Panc1 (cell line): ENCODE measurements around the gene CTSD.
A peak's percentile ranks its signal among the peaks of the same experiment; 100 is the strongest.

ENCODE experiments used
- POLR2AphosphoS5 ChIP-seq: IDR thresholded peaks from 2 replicates; pipeline ENCODE4 v1.6.1; 2012; ENCODE audit warnings: mild to moderate bottlenecking, low read depth, low read length, moderate library complexity
- SIN3A ChIP-seq: IDR thresholded peaks from 2 replicates; pipeline ENCODE4 v1.6.1; 2012; ENCODE audit warnings: low read depth, mild to moderate bottlenecking, low read length, moderate library complexity, borderline replicate concordance; ENCODE audit not compliant: insufficient read depth
- TCF7L2 ChIP-seq: IDR thresholded peaks from 2 replicates; pipeline ENCODE4 v1.6.1; 2011; ENCODE audit warnings: mild to moderate bottlenecking, low read depth, low read length, inconsistent platforms
- TF ChIP-seq, protein P1 (sequence below): fragments of 450-650 bp; IDR thresholded peaks from 2 replicates; pipeline ENCODE4 v1.5.1; 2017; ENCODE audit warnings: mild to moderate bottlenecking
- TF ChIP-seq, protein P2 (sequence below), 2 experiments: IDR thresholded peaks; 2 replicates each; pipeline ENCODE4 v1.6.1; 2011 to 2012; ENCODE audit warnings: low read depth in 2 of 2, control low read depth in 1 of 2, low read length in 1 of 2, mild to moderate bottlenecking in 1 of 2, moderate library complexity in 1 of 2; ENCODE audit not compliant: insufficient read depth in 1 of 2

DNA sequence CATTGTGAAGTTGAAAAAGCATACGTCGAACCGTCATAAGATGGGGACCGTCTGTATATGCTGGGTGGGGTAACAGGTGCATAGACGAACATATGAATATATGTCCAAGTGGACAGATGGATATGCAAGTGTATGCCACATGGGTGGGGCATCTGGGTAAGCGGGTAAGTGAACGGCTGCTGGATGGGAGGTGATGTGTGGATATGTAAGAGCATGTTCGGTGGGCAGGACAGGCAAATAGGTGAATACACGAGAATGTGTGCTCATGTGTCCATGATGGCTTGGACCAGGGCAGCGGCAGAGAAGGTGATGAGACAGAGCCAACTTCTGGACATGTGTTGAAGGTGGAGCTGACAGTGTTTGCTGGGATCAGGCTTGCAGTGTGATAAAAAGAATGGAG is 25.3 kb downstream of the CTSD start:
- TF ChIP-seq, protein P1, sequence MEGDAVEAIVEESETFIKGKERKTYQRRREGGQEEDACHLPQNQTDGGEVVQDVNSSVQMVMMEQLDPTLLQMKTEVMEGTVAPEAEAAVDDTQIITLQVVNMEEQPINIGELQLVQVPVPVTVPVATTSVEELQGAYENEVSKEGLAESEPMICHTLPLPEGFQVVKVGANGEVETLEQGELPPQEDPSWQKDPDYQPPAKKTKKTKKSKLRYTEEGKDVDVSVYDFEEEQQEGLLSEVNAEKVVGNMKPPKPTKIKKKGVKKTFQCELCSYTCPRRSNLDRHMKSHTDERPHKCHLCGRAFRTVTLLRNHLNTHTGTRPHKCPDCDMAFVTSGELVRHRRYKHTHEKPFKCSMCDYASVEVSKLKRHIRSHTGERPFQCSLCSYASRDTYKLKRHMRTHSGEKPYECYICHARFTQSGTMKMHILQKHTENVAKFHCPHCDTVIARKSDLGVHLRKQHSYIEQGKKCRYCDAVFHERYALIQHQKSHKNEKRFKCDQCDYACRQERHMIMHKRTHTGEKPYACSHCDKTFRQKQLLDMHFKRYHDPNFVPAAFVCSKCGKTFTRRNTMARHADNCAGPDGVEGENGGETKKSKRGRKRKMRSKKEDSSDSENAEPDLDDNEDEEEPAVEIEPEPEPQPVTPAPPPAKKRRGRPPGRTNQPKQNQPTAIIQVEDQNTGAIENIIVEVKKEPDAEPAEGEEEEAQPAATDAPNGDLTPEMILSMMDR: no peak
- TF ChIP-seq TCF7L2 (no peak), POLR2AphosphoS5 (peak; percentile 54; the same call in 1 of the 2 replicates), SIN3A (no peak)
- TF ChIP-seq, protein P2, sequence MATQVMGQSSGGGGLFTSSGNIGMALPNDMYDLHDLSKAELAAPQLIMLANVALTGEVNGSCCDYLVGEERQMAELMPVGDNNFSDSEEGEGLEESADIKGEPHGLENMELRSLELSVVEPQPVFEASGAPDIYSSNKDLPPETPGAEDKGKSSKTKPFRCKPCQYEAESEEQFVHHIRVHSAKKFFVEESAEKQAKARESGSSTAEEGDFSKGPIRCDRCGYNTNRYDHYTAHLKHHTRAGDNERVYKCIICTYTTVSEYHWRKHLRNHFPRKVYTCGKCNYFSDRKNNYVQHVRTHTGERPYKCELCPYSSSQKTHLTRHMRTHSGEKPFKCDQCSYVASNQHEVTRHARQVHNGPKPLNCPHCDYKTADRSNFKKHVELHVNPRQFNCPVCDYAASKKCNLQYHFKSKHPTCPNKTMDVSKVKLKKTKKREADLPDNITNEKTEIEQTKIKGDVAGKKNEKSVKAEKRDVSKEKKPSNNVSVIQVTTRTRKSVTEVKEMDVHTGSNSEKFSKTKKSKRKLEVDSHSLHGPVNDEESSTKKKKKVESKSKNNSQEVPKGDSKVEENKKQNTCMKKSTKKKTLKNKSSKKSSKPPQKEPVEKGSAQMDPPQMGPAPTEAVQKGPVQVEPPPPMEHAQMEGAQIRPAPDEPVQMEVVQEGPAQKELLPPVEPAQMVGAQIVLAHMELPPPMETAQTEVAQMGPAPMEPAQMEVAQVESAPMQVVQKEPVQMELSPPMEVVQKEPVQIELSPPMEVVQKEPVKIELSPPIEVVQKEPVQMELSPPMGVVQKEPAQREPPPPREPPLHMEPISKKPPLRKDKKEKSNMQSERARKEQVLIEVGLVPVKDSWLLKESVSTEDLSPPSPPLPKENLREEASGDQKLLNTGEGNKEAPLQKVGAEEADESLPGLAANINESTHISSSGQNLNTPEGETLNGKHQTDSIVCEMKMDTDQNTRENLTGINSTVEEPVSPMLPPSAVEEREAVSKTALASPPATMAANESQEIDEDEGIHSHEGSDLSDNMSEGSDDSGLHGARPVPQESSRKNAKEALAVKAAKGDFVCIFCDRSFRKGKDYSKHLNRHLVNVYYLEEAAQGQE (IDR thresholded peaks at IDR 0.05; ENCODE audit: insufficient read depth in 1 of 2, low read depth in 2 of 2, low read length in 1 of 2): no peak
